Kidney (tissue), 14 donors: ENCODE results near the gene MYL7. TPM values are rescaled to one million over a fixed set of nuclear protein-coding genes. Genes with fewer than 3 reads are reported as not detected.

ENCODE experiments used
- DNase-seq, 5 donors: peaks; one replicate each; pipeline ENCODE4 v3.0.0-alpha.2; 2013 to 2020
- FAIRE-seq: peaks from 2 replicates; lab custom pipeline; 2012; peaks lifted over from hg19 to GRCh38; lab: Jason Lieb, UNC
- H3K27ac ChIP-seq, 2 donors: one replicate each; pipeline ENCODE4 v1.7.0; 2013; ENCODE audit warnings: low read depth in 2 of 2, low read length in 2 of 2, inconsistent platforms in 1 of 2
- H3K27me3 ChIP-seq: one replicate; pipeline ENCODE4 v1.7.1; 2013; ENCODE audit warnings: low read length, inconsistent platforms; ENCODE audit not compliant: control insufficient read depth, insufficient read depth
- H3K36me3 ChIP-seq, 3 donors: one replicate each; pipeline versions ENCODE4 v1.7.0 to v1.7.1; 2013; ENCODE audit warnings: low read length in 3 of 3, control low read depth in 1 of 3, inconsistent platforms in 1 of 3; ENCODE audit not compliant: insufficient read depth in 3 of 3, control insufficient read depth in 2 of 3
- H3K4me1 ChIP-seq, 3 donors: one replicate each; pipeline versions ENCODE4 v1.7.0 to v1.7.1; 2013; ENCODE audit warnings: low read length in 3 of 3, inconsistent platforms in 1 of 3, low read depth in 1 of 3; ENCODE audit not compliant: control insufficient read depth in 2 of 3, insufficient read depth in 2 of 3
- H3K4me3 ChIP-seq, 3 donors: one replicate each; pipeline versions ENCODE4 v1.7.0 to v1.8.1; 2013; ENCODE audit warnings: low read length in 3 of 3, control low read depth in 1 of 3, inconsistent platforms in 1 of 3
- H3K9ac ChIP-seq, 3 donors: one replicate each; pipeline versions ENCODE4 v1.7.0 to v1.7.1; 2013; ENCODE audit warnings: low read length in 3 of 3, control low read depth in 1 of 3, inconsistent platforms in 1 of 3
- H3K9me3 ChIP-seq, 3 donors: one replicate each; pipeline versions ENCODE4 v1.7.0 to v1.7.1; 2013; ENCODE audit warnings: low read length in 3 of 3, control low read depth in 1 of 3, inconsistent platforms in 1 of 3; ENCODE audit not compliant: control insufficient read depth in 2 of 3, insufficient read depth in 1 of 3
- intact Hi-C: fragments of 100-400 bp; cut with DNase I; formaldehyde crosslinking; loops from one replicate; pipeline ENCODE4 v1.11.1; 2022
- polyA plus RNA-seq: library from polyadenylated mRNA; stranded (reverse); fragments of 350-450 nt; fragmentation: Illumina TruSeq; extraction: RNeasy Lipid Tissue Mini Kit (QIAGEN cat#74804); gene quantifications from one replicate; pipeline ENCODE4 v1.2.3, GENCODE V29; 2014; ENCODE audit warnings: low read depth, low replicate concordance; ENCODE audit not compliant: insufficient read depth
- total RNA-seq: library from RNA; stranded (reverse); fragmentation: NEBNext Ultra II Directional; extraction: Animal tissue kit (Norgen Biotek cat#: 25700); gene quantifications from one replicate; pipeline ENCODE4 v1.2.1, GENCODE V29; 2021
- TF ChIP-seq, protein P1 (sequence below): IDR thresholded peaks from 3 replicates; pipeline ENCODE4 v1.5.1; 2012; ENCODE audit warnings: mild to moderate bottlenecking, moderate library complexity, borderline replicate concordance; ENCODE audit not compliant: insufficient read depth; ENCODE audit errors: extremely low read depth
- donor health status: control.
- donor health status: control.
- donor health status: control.
- donor health status: control.
- donor health status: control.
- donor health status: DM: yes; HTN: yes; CAD: no.
- donor health status: Normal renal cell carcinoma (clear cell type).

Gene MYL7
- total and polyA plus RNA-seq, 2 donors from 2014 or later = not detected

- peak in 2 of 5 donors; percentile 60 to 70 for DNase-seq
- H3K4me3 ChIP-seq = no peak overlapping the region
- H3K9ac ChIP-seq = no peak overlapping the region
- no peaks in the 10 kb centered on the region for H3K9me3 ChIP-seq
- TF ChIP-seq, protein P1, sequence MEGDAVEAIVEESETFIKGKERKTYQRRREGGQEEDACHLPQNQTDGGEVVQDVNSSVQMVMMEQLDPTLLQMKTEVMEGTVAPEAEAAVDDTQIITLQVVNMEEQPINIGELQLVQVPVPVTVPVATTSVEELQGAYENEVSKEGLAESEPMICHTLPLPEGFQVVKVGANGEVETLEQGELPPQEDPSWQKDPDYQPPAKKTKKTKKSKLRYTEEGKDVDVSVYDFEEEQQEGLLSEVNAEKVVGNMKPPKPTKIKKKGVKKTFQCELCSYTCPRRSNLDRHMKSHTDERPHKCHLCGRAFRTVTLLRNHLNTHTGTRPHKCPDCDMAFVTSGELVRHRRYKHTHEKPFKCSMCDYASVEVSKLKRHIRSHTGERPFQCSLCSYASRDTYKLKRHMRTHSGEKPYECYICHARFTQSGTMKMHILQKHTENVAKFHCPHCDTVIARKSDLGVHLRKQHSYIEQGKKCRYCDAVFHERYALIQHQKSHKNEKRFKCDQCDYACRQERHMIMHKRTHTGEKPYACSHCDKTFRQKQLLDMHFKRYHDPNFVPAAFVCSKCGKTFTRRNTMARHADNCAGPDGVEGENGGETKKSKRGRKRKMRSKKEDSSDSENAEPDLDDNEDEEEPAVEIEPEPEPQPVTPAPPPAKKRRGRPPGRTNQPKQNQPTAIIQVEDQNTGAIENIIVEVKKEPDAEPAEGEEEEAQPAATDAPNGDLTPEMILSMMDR = no peak
- peak overlapping the region; percentile 23 to 47 for H3K27ac ChIP-seq
- intact Hi-C loops = no loop called here
- H3K36me3 ChIP-seq = no peaks in the 10 kb centered on the region
- H3K4me1 ChIP-seq = peaks cover 0 to 5% (median 5%) of the 10 kb centered on the region in 3 donors
- no peak for FAIRE-seq
- no peaks in the 10 kb centered on the region for H3K27me3 ChIP-seq
Measured at GRCh38 chr7:44103566-44103922, 37.6 kb downstream of the MYL7 start.

- Histone ChIP-seq H3K27me3 (no peaks in the 10 kb centered on the region), H3K9ac (no peak overlapping the region), H3K4me3 (no peak overlapping the region), H3K4me1 (peaks cover 0 to 5% (median 5%) of the 10 kb centered on the region in 3 donors), H3K27ac (peak overlapping the region; percentile 23 to 78), H3K36me3 (no peaks in the 10 kb centered on the region), H3K9me3 (no peaks in the 10 kb centered on the region)
- TF ChIP-seq, protein P1 = no peak
- no peak for FAIRE-seq
- peak in 2 of 5 donors; percentile 33 to 56 for DNase-seq
- intact Hi-C loops = no loop called here
Measured at GRCh38 chr7:44102846-44103565, 38.1 kb downstream of the MYL7 start.

DNA sequence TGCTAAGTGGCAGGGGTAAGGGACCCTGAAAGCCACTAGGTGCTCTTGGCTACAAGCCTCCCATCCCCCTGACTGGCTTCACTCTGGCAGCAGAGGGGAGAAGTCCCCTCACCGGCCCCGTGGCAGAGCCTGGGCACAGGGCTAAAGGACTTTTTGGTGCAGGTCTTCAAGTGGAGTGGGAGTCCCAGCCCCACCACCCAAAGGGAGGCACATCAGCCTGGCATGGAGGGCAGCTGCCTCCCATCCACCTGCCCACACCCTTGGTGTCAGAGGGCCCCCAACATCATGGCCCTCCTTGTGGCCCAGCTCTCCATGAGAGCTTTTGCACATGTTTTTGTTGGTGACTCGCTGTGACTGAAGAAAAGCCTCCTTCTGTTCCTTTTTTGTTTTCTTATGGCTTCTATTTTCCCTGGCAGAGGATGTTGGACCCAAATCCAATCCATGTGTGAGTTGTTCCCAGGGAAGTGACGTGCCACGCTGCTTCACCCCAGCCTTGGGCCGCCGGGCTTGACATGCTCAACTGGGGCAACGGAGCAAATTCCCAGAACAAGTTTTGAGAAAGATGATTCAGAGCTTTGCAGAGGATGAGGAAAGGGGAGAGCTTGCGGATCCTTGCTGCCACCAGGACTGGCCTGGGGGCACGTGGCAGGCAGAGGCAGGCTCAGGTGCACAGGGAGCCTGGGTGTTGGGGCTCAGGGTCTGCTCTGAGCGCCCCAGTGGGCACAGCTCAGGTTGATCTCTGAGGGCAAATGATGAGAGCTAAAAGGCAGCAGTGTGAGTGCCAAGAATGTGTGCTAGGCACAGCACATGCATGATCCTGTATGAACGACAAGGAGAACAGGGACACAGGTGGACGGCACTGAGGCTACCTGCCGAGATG is 38.9 kb downstream of the MYL7 start:
- Histone ChIP-seq H3K9me3 (no peaks in the 10 kb centered on the region), H3K27me3 (no peaks in the 10 kb centered on the region), H3K4me3 (no peak overlapping the region), H3K9ac (no peak overlapping the region), H3K4me1 (peaks cover 0 to 5% (median 5%) of the 10 kb centered on the region in 3 donors), H3K36me3 (no peaks in the 10 kb centered on the region), H3K27ac (peak overlapping the region in 1 of 2 donors; percentile 78)
- intact Hi-C loops = no loop called here
- FAIRE-seq (no peak), DNase-seq (peak in 2 of 5 donors; percentile 42 to 82)
- TF ChIP-seq, protein P1 = no peak
